HL-60/S4 treated with phorbol 12-myristate 13-acetate at 8.2 ng/mL for 4 days and 3 days (cell line): ENCODE results near the gene MOB3B.
"Not testable (repeated sequence)": the region's sequence is repeated elsewhere in the genome, so short reads cannot be mapped to it uniquely, and the experiment has no call there.

Source experiments
- in situ Hi-C: fragments of 300-500 bp; cut with MboI; formaldehyde crosslinking; loops from 2 replicates; pipeline ENCODE4 v1.15.0; 2022; ENCODE audit warnings: low sequenced_read_pairs

Gene MOB3B

DNA sequence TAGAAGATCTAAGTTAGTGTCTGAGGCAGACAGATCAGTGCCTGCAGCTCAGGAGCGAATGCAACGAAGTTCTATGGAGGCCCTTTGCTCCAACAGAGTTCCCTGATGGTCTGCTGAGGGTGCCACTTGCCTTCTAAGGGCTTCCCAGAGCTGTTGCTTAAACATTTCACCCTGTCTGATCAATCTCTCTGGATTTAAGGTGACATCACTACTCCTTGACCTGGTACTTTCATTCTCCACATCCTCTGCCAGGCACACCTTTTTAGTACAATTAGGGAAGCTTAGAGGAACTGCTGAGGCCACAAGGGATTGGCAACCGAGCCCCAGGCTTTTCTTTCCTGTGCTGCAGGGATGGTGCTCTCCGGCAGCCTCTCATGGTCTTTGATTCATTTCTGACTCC is 99.7 kb downstream of the MOB3B start:
- in situ Hi-C loops = no loop called here

DNA sequence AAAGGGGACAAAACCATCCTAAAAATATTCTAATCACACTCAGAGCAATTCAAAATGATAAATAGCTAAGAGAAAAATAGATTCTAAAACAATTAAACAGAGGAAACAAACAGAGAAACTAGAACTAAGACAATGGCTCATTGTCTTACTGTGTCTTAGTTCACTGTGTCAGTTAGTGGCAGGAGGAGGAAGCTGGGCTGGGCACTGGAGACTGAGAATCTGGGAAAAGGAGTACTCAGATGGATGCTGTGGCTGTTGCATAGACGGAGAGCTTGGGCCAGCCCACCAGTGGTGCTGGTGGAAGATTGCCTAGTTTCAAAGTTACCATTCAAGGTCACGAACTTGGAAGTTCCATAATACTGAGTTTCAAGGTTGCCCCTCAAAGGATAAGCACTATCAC is 100.2 kb downstream of the MOB3B start:
- in situ Hi-C loops = no loop called here

DNA sequence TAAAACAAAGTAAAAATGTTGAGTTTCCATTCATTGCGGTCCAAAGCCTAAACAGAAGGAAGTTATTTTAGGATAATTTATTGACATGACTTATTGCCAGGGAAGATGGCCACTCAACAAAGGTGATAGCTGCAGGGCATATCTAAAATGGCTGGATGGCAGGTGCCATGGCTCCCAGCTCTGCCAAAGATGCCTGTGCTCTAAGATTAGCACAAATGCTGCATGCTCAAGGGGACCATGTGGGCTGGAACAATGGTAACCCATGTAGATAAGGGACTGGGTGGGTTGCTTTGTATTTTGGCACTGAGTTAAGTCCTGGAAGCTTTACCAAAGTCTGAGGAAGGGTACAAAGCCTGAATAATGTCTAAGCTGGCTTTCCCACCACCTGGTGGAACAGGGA is 101.1 kb downstream of the MOB3B start:
- in situ Hi-C loops = no loop called here

DNA sequence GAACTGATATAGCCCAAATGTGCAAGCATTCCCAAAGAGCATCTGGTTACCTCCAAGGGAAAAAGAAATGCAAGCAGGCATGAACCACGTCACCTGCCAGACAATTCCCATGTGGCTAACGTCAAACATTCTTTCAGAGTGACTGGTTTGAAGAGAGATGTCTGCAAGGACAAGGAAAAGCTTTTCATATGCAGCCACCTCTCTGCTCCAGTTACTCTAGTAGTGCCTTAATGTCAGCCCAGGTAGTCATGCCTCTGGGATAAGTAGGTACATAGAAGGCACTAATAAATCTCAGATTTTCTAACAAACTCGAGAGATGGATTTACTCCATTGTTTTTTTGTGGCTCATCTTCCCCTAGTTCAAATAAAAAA is 102.4 kb downstream of the MOB3B start:
- in situ Hi-C loops = no loop called here

DNA sequence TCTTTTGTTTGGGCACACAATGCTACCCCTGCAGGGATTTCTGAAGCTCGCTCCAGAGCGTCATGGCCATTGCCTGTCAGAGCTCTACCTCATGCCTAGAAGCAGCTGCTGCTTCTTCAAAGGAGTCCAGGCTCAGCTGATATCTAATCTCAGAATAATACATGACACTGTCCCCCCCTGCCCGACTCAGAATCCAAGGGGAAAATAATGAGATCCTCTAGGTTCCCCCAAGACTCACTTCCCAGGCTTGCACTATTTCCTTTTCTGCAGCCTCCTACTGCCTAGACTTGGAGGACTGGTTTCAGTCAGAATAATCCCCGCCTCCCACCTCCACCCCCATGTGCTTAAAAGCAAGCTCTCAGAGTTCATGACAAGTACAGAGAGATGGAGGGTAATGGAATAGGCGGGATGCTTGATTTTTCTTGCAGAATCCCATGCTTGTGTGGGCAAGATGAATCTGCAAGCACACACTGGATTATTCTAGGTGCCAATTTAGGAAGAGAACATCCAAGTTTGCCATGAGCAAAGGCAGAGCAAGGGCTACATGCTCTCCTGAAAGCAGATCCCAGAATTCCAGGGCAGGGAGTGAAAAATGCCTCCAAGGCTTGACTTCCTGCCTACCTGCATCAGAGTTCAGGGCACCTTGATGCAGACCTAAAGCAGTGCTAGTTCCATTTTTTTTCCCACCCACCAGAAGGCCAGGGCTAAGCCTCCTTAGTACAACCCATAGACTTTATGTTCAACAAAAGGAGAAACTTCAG is 102.9 kb downstream of the MOB3B start:
- in situ Hi-C loops = no loop called here

DNA sequence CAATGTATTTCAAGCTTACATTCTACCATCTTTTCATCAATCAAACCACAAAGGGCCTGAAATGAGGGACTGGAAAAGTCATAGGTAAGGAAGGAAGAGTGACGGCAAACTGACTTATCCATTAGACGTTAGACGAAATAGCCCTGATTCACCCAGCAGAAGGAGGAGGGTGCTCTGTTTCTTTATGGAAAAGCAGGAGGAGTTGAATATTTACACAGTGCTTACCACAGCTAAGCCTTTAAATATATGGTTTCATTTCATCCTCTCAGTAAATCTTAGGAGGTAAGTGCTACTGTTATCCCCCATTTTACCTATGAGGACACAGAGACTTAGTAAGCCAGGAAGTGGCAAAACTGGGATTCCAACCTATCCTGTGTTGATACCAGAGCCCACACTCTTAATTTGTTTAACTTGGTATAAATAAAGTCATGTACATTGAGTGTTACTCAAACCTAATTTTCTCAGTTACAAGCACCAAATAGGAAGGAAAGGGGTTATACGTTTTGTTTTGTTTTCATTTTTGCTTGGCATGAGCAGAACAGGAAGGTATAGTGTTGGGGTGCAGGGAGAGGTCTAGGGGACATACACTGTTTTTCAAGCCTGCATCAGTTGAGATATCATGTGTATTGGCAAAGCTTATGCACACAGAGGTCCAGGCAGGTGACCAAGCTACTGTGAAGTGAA is 103.6 kb downstream of the MOB3B start:
- in situ Hi-C loops = no loop called here

DNA sequence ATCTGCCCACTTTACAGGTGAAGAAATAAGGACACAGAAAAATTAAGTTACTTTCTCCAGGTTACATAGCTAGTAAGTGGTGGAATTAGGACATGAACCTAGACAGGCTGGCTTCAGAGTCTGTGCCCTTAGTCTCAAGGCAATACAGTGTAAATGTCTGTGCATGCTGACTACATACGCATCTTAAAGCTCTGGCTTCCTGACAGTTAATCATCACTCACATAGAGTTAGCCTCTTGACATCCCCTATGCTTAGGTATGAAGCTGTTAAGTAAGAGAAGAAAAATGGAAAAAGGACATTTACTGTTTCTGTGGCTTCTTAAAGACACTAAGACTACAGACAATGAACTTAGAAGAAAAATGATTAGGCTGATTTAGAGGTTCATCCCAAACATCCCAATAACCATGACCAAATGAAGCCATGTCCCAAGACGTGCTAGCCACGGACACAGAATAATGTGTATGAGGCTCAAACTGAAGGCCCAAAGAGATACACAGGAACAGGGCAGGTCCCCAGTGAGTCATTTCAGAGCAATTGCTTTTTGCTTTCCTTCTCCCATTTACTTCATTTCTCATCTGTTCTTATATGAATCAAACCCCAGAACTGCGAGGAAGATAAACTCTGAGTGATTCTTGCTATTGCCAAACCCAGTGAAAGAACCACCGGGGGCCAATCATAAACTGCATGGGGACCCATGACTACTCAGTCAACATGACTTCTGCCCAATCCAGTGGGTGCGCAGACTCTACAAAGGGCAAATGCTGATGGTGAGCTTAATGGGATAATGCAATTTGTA is 105.5 kb downstream of the MOB3B start:
- in situ Hi-C loops = no loop called here

DNA sequence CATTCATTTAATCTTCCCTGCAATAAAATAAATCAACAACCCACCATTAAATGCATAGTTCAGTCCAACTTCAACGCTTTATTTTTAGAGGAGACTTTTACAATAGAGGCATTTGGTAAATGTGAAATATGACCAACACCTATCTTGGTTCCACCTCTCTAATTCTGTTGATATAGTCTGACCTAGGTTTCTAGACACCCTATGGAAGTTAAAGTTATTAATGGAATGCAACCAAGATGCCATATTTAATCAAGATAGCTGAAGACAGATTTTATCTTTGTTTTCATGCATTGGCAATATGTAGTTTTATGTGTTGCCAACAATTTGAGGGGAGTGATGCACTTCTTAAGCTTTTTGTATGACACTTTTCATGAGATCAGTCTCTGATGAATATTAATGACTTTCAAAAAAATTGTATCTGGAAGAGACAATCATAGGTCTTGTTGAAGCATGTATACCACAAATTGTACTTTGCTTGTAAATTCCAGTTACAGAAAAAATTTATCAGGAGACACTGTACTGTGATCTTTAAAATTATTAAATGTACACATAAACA is 107.3 kb downstream of the MOB3B start:
- in situ Hi-C loops = no loop called here

DNA sequence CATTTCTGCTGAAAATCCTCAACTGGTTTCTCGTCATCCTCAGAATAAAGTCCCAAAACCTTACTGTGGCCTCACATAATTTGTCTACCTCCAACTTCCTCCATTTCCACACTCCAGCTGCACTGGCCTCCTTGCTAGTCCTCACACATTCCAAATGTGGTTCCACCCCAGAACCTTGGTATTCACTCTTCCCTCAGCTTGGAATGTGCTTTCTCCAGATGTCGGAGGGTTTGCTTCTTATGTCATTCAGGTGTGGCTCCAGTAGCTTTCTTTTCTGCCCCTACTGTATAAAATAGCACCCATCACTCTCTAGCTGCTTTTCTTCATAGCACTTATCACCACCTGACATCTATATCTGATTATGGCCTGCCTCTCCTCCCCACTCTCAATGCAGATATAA is 108.0 kb downstream of the MOB3B start:
- in situ Hi-C loops = no loop called here

DNA sequence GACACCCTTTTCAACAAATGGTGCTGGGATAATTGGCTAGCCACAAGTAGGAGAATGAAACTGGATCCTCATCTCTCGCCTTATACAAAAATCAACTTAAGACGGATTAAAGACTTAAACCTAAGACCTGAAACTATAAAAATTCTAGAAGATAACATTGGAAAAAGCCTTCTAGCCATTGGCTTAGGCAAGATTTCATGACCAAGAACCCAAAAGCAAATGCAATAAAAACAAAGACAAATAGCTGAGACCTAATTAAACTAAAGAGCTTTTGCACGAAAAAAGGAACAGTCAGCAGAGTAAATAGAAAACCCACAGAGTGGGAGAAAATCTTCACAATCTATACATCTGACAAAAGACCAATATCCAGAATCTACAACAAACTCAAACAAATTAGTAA is 110.1 kb downstream of the MOB3B start:
- in situ Hi-C loops = not testable (repeated sequence)

DNA sequence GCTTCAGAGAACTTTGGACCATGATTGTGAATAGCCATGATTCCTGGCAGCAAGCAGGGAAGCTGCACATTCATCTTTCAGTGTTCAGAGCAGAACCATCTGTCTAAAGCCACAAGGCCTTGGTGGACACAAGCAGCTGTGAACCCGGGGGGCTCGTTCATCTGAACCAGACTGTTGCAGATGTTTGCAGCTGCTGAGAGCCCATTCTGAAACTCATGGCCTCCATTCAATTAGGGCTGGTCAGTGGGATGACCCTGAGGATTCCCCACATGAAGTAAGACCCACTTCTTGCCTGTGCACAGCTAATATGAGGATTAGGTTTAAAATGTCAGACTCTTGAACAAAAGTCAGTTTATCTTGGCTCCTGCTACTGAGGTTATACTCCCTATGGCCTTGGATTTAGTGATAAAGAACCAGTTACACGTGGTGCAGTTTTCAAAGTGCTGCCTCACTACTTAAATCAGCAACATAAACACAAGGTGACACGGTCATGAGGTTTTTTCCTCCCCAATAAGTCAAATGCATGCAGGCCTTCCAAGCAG is 115.3 kb downstream of the MOB3B start:
- in situ Hi-C loops = no loop called here

DNA sequence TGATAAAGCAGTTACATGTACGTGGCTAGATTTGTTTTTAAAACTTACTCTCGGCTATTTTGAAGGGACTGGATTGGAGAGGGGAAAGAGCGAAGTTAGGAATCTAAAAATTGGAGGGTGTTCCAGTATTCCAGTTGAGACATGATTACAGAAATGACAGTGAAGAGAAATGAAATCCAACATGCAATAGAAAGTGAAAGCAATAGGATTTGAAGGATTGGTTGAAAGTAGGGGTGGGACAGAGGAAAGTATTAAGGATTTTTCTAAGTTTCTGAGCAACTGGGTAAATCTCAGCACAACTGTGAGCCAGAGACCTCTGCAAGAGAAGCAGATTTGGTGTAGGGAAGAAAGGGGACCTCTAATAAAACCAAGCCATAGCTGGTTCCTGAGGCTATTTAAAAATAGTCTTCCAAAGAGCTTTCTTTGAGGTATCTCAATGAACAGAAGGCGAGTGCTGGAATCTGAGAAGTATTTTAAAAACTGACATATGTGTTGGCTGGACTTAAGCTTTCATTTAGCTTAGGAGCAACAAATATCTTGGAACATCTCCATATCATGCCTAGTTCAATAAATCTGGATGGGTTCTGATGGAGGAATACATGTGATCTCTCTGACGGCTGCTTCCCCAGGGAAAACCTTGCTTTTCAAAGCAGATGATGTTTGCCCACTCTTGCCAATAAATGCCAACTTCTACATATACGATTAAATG is 115.9 kb downstream of the MOB3B start:
- in situ Hi-C loops = no loop called here

DNA sequence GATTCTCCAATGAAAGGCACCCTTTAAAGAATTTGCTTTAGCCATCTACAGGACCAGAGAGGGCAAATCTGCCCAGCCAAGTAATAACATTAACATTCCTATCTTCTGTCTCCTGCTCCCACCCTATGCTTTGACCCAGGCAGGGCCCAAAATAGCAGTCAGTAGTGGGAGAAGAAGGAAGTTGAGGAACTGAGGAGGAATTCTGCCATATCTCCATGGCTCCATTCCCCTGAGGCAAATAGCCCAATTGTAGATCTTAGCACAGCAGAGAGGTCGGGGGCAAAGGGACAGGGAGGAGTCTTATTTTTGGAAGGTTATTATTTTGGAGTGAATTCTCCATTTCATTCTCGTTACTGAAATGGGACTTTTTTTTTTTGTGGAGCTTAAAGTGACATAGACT is 116.7 kb downstream of the MOB3B start:
- in situ Hi-C loops = no loop called here

DNA sequence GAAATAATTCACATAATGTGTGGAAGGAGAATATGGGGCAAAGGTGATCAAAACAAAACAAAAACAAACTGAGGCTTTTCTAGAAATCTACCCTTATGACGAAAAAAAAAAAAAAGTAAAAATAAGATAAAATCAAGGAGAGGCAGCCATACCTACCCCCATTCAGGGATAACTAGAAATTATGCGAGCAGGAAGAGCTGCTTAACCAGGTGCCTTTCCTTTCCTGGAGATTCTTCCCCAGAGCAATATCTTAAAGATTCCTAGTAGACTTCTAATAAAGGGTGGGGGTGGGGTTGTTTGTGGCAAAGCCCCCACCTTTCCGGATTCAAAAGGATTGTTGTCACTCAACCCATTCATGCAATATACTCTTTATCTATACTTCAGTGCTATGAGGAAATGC is 117.5 kb downstream of the MOB3B start:
- in situ Hi-C loops = no loop called here

DNA sequence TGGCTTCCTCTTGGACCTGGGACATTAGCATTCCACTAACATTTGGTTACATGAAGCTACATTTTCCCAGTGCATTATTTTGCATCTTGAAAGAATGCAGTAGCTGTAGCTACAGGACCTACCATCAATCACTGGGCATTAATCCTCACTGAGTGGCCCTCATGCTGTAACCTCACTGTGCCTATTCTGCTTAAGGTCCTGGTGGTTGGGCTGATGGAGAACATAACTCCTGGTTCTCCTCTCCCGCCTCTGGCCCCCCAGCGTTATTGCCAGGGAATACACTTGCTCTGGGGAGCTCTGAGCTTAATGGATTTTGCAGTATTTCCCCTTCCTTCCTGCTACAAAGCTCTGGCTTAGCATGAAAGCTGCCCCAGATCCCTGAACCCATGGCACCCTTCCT is 121.1 kb downstream of the MOB3B start:
- in situ Hi-C loops = no loop called here

DNA sequence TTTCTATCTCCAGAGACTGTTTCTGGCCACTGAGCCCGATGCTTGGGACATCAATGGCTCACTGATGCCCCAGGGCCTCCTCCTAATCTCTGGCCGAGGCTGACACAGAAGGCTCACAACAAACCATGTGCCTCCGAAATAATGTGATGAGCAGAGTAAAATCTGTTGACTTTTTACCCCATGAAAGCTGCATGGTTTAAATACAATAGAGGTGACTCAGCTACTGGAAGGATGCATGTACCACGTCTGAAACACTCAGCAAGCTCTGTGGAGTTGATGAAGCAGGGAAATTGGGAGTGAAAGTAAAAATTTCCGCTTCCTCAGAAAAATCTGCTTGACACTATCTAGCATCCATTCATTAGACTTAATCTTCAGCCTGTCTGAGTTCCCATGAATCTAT is 121.6 kb downstream of the MOB3B start:
- in situ Hi-C loops = no loop called here

DNA sequence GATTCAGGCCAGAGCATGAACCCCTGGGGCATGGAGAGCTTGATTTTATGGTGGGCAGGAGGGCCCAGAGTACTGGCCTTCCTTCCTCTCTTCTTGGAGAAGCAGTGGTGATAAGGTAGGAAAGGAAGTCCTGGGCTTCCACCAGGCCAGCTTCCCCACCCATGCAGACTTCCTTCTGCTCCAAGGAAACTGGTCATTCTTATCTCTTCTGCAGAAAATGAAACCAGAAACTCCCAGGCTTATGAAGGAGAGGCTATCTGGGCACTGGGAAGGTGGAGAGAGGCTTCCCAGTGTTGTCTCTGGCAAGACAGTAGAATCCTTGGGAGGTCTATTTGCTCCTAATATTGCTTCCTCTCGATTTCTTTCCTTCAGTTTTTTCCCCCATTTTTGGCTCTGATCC is 122.1 kb downstream of the MOB3B start:
- in situ Hi-C loops = no loop called here

DNA sequence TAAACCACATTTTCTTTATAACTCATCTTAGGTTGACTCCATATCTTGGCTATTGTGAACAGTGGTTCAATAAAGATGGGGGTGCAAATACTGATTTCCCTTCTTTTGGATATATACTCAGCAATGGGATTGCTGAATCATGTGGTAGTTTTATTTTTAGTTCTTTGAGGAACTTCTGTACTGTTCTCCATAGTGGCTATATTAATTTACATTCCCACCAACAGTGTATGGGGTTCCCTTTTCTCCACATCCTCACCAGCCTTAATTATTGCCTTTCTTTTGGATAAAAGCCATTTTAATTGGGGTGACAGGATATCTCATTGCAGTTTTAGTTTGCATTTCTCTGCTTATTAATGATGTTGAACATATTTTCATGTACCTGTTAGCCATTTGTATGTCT is 125.0 kb downstream of the MOB3B start:
- in situ Hi-C loops = no loop called here

DNA sequence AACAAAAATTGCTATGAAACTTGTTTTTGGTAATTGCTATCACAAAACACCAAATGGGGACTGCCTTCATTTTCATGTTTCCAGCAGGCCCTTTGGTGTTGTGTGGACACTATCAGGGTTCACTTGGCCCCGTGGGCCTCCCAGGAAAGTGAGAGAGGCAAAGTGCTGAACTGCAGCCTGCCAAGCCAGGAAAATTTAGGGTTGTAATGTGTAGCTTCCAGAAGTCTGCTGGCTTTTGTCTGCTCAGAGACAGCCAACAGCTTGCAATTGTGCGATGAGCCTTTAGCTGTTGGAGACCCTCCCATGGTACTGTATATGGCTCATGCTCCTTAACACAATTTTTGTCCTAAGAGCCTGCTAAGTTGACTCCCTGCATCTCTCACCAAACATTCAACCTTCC is 127.0 kb downstream of the MOB3B start:
- in situ Hi-C loops = no loop called here

DNA sequence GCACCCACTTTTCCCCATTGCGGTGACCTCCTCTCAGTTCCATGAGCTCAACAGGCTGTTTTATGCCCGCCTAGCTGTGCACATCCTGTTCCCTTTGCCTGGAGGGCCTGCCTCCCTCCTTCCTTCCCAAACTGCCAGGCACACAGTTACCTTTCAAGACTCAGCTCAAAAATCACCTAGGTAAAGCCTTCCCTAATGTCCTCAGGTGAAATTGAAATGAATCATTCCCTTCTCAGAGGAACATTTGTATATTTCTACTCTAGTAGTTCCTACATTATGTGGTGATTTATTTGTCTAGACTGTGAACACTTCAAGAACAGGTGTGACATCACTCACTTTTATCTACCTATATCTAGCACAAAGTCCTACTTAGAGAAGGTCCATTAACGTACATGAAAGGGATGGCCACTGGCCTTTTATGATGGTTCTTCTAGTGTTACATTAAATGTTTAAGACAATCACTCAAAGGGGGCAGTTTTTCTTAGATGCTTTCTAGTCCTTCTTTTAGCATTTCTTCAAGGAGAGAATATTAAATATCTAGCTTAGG is 129.2 kb downstream of the MOB3B start:
- in situ Hi-C loops = no loop called here
